K562 (cell line): ENCODE measurements around the gene SEMA6C.

ENCODE experiments used
- CEBPG ChIP-seq, 3 experiments: fragments of 200-800 bp in 1 of 3; sonication (Bioruptor generic) in 1 of 3; sonication (generic) in 1 of 3; formaldehyde crosslinking in 1 of 3; IDR thresholded peaks in 2 of 3; conservative IDR thresholded peaks in 1 of 3; 2 replicates each; pipeline versions ENCODE4 v1.6.1 to v1.8.0; 2016 to 2022; ENCODE audit warnings: missing compliant biosample characterization in 2 of 3, missing genetic modification characterization in 2 of 3, mild to moderate bottlenecking in 1 of 3, missing genetic modification reagents in 1 of 3
- GTF2F1 ChIP-seq: IDR thresholded peaks from 2 replicates; pipeline ENCODE4 v1.6.1; 2011; ENCODE audit warnings: low read depth, low read length, improper control_type of control experiment
- JUND ChIP-seq, 2 experiments: IDR thresholded peaks; 2 replicates in 1 of 2; 3 replicates in 1 of 2; pipeline ENCODE4 v1.6.1; 2011; ENCODE audit warnings: borderline replicate concordance in 2 of 2, low read depth in 2 of 2, low read length in 2 of 2, improper control_type of control experiment in 1 of 2, missing biosample characterization in 1 of 2, missing genetic modification characterization in 1 of 2, missing genetic modification reagents in 1 of 2
- MXD1 ChIP-seq: fragments of 250-450 bp; sonication (Bioruptor Pico); IDR thresholded peaks from 2 replicates; pipeline ENCODE4 v1.8.0; 2021; ENCODE audit warnings: borderline replicate concordance, mild to moderate bottlenecking, moderate library complexity; ENCODE audit not compliant: poor library complexity, severe bottlenecking
- MYC ChIP-seq, 2 experiments: fragments of 250-450 bp in 1 of 2; sonication (Bioruptor Pico) in 1 of 2; IDR thresholded peaks; 2 replicates each; pipeline versions ENCODE4 v1.5.1 to v1.6.1; 2012 to 2021; ENCODE audit warnings: low read depth in 2 of 2, borderline replicate concordance in 1 of 2, improper control_type of control experiment in 1 of 2, low read length in 1 of 2, mild to moderate bottlenecking in 1 of 2, moderate library complexity in 1 of 2
- POLR2A ChIP-seq: fragments of 450-650 bp; conservative IDR thresholded peaks from 2 replicates; pipeline ENCODE4 v1.6.1; 2016
- SAFB2 ChIP-seq: fragments of 200-400 bp; formaldehyde crosslinking; IDR thresholded peaks from 2 replicates; pipeline ENCODE4 v1.6.1; 2018; ENCODE audit warnings: borderline replicate concordance, low read length, low read depth, moderate library complexity; ENCODE audit not compliant: severe bottlenecking
- SRF ChIP-seq, 2 experiments: fragments of 250-450, 450-650 bp in 1 of 2; sonication (Bioruptor Pico) in 1 of 2; sonication (generic) in 1 of 2; formaldehyde crosslinking; IDR thresholded peaks; 2 replicates each; pipeline versions ENCODE4 v1.5.0 to v1.5.1; 2020 to 2022; ENCODE audit warnings: mild to moderate bottlenecking in 1 of 2, missing genetic modification reagents in 1 of 2
- ZBTB34 ChIP-seq: fragments of 250-450 bp; sonication (Bioruptor Pico); IDR thresholded peaks from 2 replicates; pipeline ENCODE4 v1.8.0; 2021; ENCODE audit warnings: mild to moderate bottlenecking, moderate library complexity
- ZFX ChIP-seq: sonication (generic); formaldehyde crosslinking; IDR thresholded peaks from 2 replicates; pipeline ENCODE4 v1.8.0; 2022; ENCODE audit warnings: mild to moderate bottlenecking, missing genetic modification reagents, moderate library complexity
- ZNF395 ChIP-seq: fragments of 200-800 bp; sonication (Bioruptor generic); IDR thresholded peaks from 2 replicates; pipeline ENCODE4 v1.6.1; 2017; ENCODE audit warnings: missing genetic modification characterization, missing compliant biosample characterization
- ZNF583 ChIP-seq: fragments of 250-450 bp; sonication (Bioruptor Pico); IDR thresholded peaks from 2 replicates; pipeline ENCODE4 v1.4.0; 2020
- ZNF766 ChIP-seq: fragments of 200-800 bp; sonication (Bioruptor generic); conservative IDR thresholded peaks from 2 replicates; pipeline ENCODE4 v1.6.1; 2016; ENCODE audit warnings: missing genetic modification characterization, missing compliant biosample characterization

- TF ChIP-seq CEBPG (CRISPR knock-in tag; IDR thresholded peaks at IDR 0.05), result no peak
- no peak for TF ChIP-seq CEBPG (tag; conservative IDR thresholded peaks at IDR 0.05 in 1 of 2, IDR thresholded peaks at IDR 0.05 in 1 of 2)
- TF ChIP-seq JUND (IDR thresholded peaks at IDR 0.05; ENCODE audit: borderline replicate concordance, low read depth, low read length), result no peak
- TF ChIP-seq JUND (tag; IDR thresholded peaks at IDR 0.05; ENCODE audit: borderline replicate concordance, low read depth, low read length), result no peak
- TF ChIP-seq SRF (CRISPR knock-in tag; IDR thresholded peaks at IDR 0.05), result no peak
- no peak for TF ChIP-seq ZNF583
- no peak for TF ChIP-seq ZBTB34
- no peak for TF ChIP-seq ZFX
- no peak for TF ChIP-seq SAFB2
- TF ChIP-seq ZNF395 (CRISPR knock-in tag), result no peak
- TF ChIP-seq POLR2A, result no peak
- no peak for TF ChIP-seq MXD1 (CRISPR knock-in tag)
- no peak for TF ChIP-seq MYC (IDR thresholded peaks at IDR 0.05; ENCODE audit: low read depth, low read length)
- TF ChIP-seq MYC (CRISPR knock-in tag; IDR thresholded peaks at IDR 0.05; ENCODE audit: borderline replicate concordance, low read depth), result no peak
- TF ChIP-seq ZNF766 (CRISPR knock-in tag), result no peak
- no peak for TF ChIP-seq GTF2F1
These were observed 15.3 kb downstream of the SEMA6C start for GRCh38 chr1:151130987-151131586.
